ENCODE measurements around the gene KCNH8. TPM values are rescaled to one million over a fixed set of nuclear protein-coding genes. Genes with fewer than 3 reads are reported as not detected.

The KCNH8 gene
- total RNA-seq, 1 experiment from 2014 or later = 3.7 TPM

GRCh38 chr3:19526071-19526470 is 377.8 kb downstream of the KCNH8 start:
- Histone ChIP-seq H2AK5ac (ENCODE audit: insufficient read length, low read length) (no peak overlapping the region), H4K5ac (ENCODE audit: insufficient read length, low read depth, low read length) (no peak overlapping the region), H3K9me3 (ENCODE audit: control insufficient read depth, low read depth, low read length) (no peaks in the 10 kb centered on the region), H3K23ac (ENCODE audit: insufficient read length, low read depth, low read length) (no peak overlapping the region), H3T11ph (ENCODE audit: low read length) (no peak overlapping the region), H3K79me2 (ENCODE audit: insufficient read depth, low read length) (no peaks in the 10 kb centered on the region), H3K9ac (ENCODE audit: extremely low read depth, insufficient read length, low read length) (no peak overlapping the region), H3K18ac (ENCODE audit: insufficient read length, low read depth, low read length) (no peak overlapping the region), H4K91ac (ENCODE audit: insufficient read length, low read depth, low read length) (no peak overlapping the region), H3K56ac (ENCODE audit: insufficient read length, low read depth, low read length) (no peak overlapping the region), H2BK15ac (ENCODE audit: low read depth, low read length) (no peak overlapping the region), H2BK5ac (ENCODE audit: insufficient read length, low read length) (no peak overlapping the region), H3K4ac (ENCODE audit: low read depth, low read length) (no peak overlapping the region), H4K20me1 (ENCODE audit: control insufficient read depth, insufficient read depth, insufficient read length) (no peaks in the 10 kb centered on the region), H3K4me2 (ENCODE audit: insufficient read depth, insufficient read length, low read length) (no peak overlapping the region), H3K27ac (ENCODE audit: insufficient read length, low read depth, low read length) (no peak overlapping the region), H2AFZ (ENCODE audit: low read length) (no peak overlapping the region), H4K8ac (replicated peaks; ENCODE audit: insufficient read length, low read depth, low read length) (no peak overlapping the region), H3K23me2 (ENCODE audit: insufficient read length, low read depth, low read length, poor library complexity, severe bottlenecking) (no peaks in the 10 kb centered on the region), H3K4me1 (ENCODE audit: insufficient read depth, low read length) (no peaks in the 10 kb centered on the region), H3K79me1 (ENCODE audit: insufficient read depth, low read depth, low read length, poor library complexity, severe bottlenecking) (no peaks in the 10 kb centered on the region), H2BK12ac (ENCODE audit: insufficient read length, low read depth, low read length) (no peak overlapping the region), H3K14ac (ENCODE audit: insufficient read depth, low read length) (no peak overlapping the region), H2BK20ac (ENCODE audit: low read depth, low read length, poor library complexity, severe bottlenecking) (no peak overlapping the region), H3K27me3 (ENCODE audit: insufficient read depth, low read length) (no peaks in the 10 kb centered on the region), H2BK120ac (ENCODE audit: low read depth, low read length, poor library complexity, severe bottlenecking) (no peak overlapping the region)
- no peak overlapping the region for H3K27ac Mint-ChIP-seq
- H3K4me1 Mint-ChIP-seq = no peaks in the 10 kb centered on the region
- no peaks in the 10 kb centered on the region for H3K27me3 Mint-ChIP-seq (ENCODE audit: low read depth)
- no peak for DNase-seq
- H3K9me3 Mint-ChIP-seq = no peaks in the 10 kb centered on the region
- no peak overlapping the region for H3K4me3 Mint-ChIP-seq
- no peak for TF ChIP-seq CTCF (conservative IDR thresholded peaks at IDR 0.05)
- H3K36me3 Mint-ChIP-seq (ENCODE audit: insufficient read depth in 1 of 3, low read depth in 3 of 3) = 0 out of 7 replicates have a peak, but pooled peaks cover 0 to 4% (median 0%) of the 10 kb centered on the region in 3 experiments
- WGBS (ENCODE audit: extremely low coverage, insufficient read length, low lambda C conversion rate) = no CpG with 5 or more reads among the region's 3 CpGs
